K562 (cell line): Measurements from ENCODE around the gene RPTOR.

Experiments
- FOXK1 ChIP-seq: sonication (generic); formaldehyde crosslinking; IDR thresholded peaks from 2 replicates; pipeline ENCODE4 v1.8.0; 2022; ENCODE audit warnings: missing genetic modification reagents, mild to moderate bottlenecking, borderline replicate concordance
- NCOR1 ChIP-seq: fragments of 450-650 bp; IDR thresholded peaks from 2 replicates; pipeline ENCODE4 v1.6.1; 2016; ENCODE audit warnings: mild to moderate bottlenecking, moderate library complexity
- TBL1XR1 ChIP-seq, 2 experiments: IDR thresholded peaks; 2 replicates each; pipeline ENCODE4 v1.6.1; 2012; ENCODE audit warnings: improper control_type of control experiment in 2 of 2, low read length in 2 of 2, mild to moderate bottlenecking in 1 of 2
- TRIM28 ChIP-seq: fragments of 450-650 bp; IDR thresholded peaks from 2 replicates; pipeline ENCODE4 v1.6.1; 2017

GRCh38 chr17:80709090-80709695 is 164.6 kb downstream of the RPTOR start:
- TF ChIP-seq FOXK1 (no peak), TRIM28 (no peak), NCOR1 (no peak), TBL1XR1 (IDR thresholded peaks at IDR 0.05; ENCODE audit: low read length in 2 of 2) (no peak)
